RWPE2 (cell line): ENCODE results near the gene FABP7.

Source experiments
- ATAC-seq: fragments of 200-7000 bp; cut with Tn5 transposase; 3 replicates; pipeline ENCODE4 v1.9.1; 2021; ENCODE audit warnings: low read depth
- DNase-seq: peaks from one replicate; pipeline ENCODE4 v3.0.0-alpha.2; 2020; ENCODE audit warnings: low spot score
- H3K27ac ChIP-seq: fragments of 450-650 bp; 2 replicates; pipeline ENCODE4 v1.5.1; 2017; ENCODE audit warnings: mild to moderate bottlenecking; ENCODE audit not compliant: poor library complexity, severe bottlenecking
- H3K27me3 ChIP-seq: fragments of 250-450 bp; sonication (Bioruptor Pico); 2 replicates; pipeline ENCODE4 v1.5.1; 2021; ENCODE audit warnings: mild to moderate bottlenecking, moderate library complexity; ENCODE audit not compliant: insufficient read depth, poor library complexity, severe bottlenecking
- H3K36me3 ChIP-seq: fragments of 250-450 bp; sonication (Bioruptor Pico); 2 replicates; pipeline ENCODE4 v1.5.1; 2020; ENCODE audit warnings: low read depth, mild to moderate bottlenecking, moderate library complexity
- H3K4me1 ChIP-seq: fragments of 250-450 bp; sonication (Bioruptor Pico); 2 replicates; pipeline ENCODE4 v1.5.1; 2021; ENCODE audit warnings: mild to moderate bottlenecking, moderate library complexity; ENCODE audit not compliant: insufficient read depth, poor library complexity, severe bottlenecking
- H3K4me3 ChIP-seq: fragments of 250-450 bp; sonication (Bioruptor Pico); 2 replicates; pipeline ENCODE4 v1.5.1; 2021; ENCODE audit warnings: mild to moderate bottlenecking, moderate library complexity; ENCODE audit not compliant: severe bottlenecking
- H3K9me3 ChIP-seq: fragments of 250-450 bp; sonication (Bioruptor Pico); 2 replicates; pipeline ENCODE4 v1.5.1; 2021; ENCODE audit warnings: mild to moderate bottlenecking, moderate library complexity; ENCODE audit not compliant: severe bottlenecking
- CTCF ChIP-seq: fragments of 450-650 bp; IDR thresholded peaks from one replicate; pipeline ENCODE4 v1.5.1; 2017; ENCODE audit warnings: mild to moderate bottlenecking, moderate library complexity; ENCODE audit not compliant: poor library complexity, severe bottlenecking

FABP7 gene

GRCh38 chr6:122778985-122779661, 393 bp upstream of the FABP7 start:
- no peak overlapping the region for H3K4me3 ChIP-seq
- H3K27ac ChIP-seq: no peak overlapping the region
- TF ChIP-seq CTCF: no peak
- ATAC-seq (no peak), DNase-seq (no peak)
- H3K9me3 ChIP-seq: no peaks in the 10 kb centered on the region
- no peaks in the 10 kb centered on the region for H3K4me1 ChIP-seq
- no peaks in the 10 kb centered on the region for H3K27me3 ChIP-seq
- H3K36me3 ChIP-seq: no peaks in the 10 kb centered on the region

- Histone ChIP-seq H3K9me3 (no peaks in the 10 kb centered on the region), H3K36me3 (no peaks in the 10 kb centered on the region), H3K27me3 (no peaks in the 10 kb centered on the region), H3K4me3 (no peak overlapping the region), H3K4me1 (no peaks in the 10 kb centered on the region), H3K27ac (no peak overlapping the region)
- no peak for TF ChIP-seq CTCF
- ATAC-seq: no peak
- no peak for DNase-seq
Observed at GRCh38 chr6:122780114-122780513, 598 bp downstream of the FABP7 start.

GRCh38 chr6:122781716-122782115, 2.2 kb downstream of the FABP7 start:
- ATAC-seq: no peak
- no peaks in the 10 kb centered on the region for H3K36me3 ChIP-seq
- no peak overlapping the region for H3K27ac ChIP-seq
- H3K9me3 ChIP-seq: no peaks in the 10 kb centered on the region
- H3K4me3 ChIP-seq: no peak overlapping the region
- no peaks in the 10 kb centered on the region for H3K4me1 ChIP-seq
- no peak for DNase-seq
- TF ChIP-seq CTCF: no peak
- H3K27me3 ChIP-seq: no peaks in the 10 kb centered on the region

GRCh38 chr6:122783401-122783800, 3.9 kb downstream of the FABP7 start:
- DNase-seq (no peak), ATAC-seq (no peak)
- TF ChIP-seq CTCF: no peak
- Histone ChIP-seq H3K36me3 (no peaks in the 10 kb centered on the region), H3K27ac (no peak overlapping the region), H3K27me3 (no peaks in the 10 kb centered on the region), H3K9me3 (no peaks in the 10 kb centered on the region), H3K4me1 (no peaks in the 10 kb centered on the region), H3K4me3 (no peak overlapping the region)

GRCh38 chr6:122785891-122786290, 6.4 kb downstream of the FABP7 start:
- no peak for TF ChIP-seq CTCF
- Histone ChIP-seq H3K36me3 (no peaks in the 10 kb centered on the region), H3K4me1 (no peaks in the 10 kb centered on the region), H3K9me3 (no peaks in the 10 kb centered on the region), H3K27me3 (no peaks in the 10 kb centered on the region), H3K27ac (no peak overlapping the region), H3K4me3 (no peak overlapping the region)
- no peak for ATAC-seq
- DNase-seq: no peak
